HEK293T (cell line): ENCODE data around the gene ODF2L.

Experiments
- CTCF ChIA-PET: fragments of 350-600 bp; formaldehyde crosslinking; extraction: SDS; loops from one replicate; lab custom pipeline; 2021; ENCODE audit warnings: antibody characterized with exemption, inconsistent platforms; lab: Yijun Ruan, JAX
- POLR2A ChIA-PET: fragments of 350-600 bp; formaldehyde crosslinking; extraction: SDS; loops from one replicate; lab custom pipeline; 2020; ENCODE audit warnings: antibody characterized with exemption, inconsistent platforms; lab: Yijun Ruan, JAX
- DNase-seq: peaks from one replicate; pipeline ENCODE4 v3.0.0; 2012; ENCODE audit warnings: mixed read lengths; ENCODE audit errors: extremely low spot score
- ARNT ChIP-seq: fragments of 450-650 bp; IDR thresholded peaks from 2 replicates; pipeline ENCODE4 v1.6.1; 2017; ENCODE audit warnings: mild to moderate bottlenecking
- BHLHE40 ChIP-seq: fragments of 450-650 bp; IDR thresholded peaks from 2 replicates; pipeline ENCODE4 v1.6.1; 2016; ENCODE audit warnings: mild to moderate bottlenecking, moderate library complexity, borderline replicate concordance
- CTBP1 ChIP-seq: fragments of 450-650 bp; IDR thresholded peaks from 2 replicates; pipeline ENCODE4 v1.6.1; 2016; ENCODE audit warnings: borderline replicate concordance
- ELF4 ChIP-seq: fragments of 450-650 bp; IDR thresholded peaks from 2 replicates; pipeline ENCODE4 v1.6.1; 2017; ENCODE audit warnings: antibody characterized with exemption
- FOXA1 ChIP-seq: fragments of 450-650 bp; IDR thresholded peaks from 2 replicates; pipeline ENCODE4 v1.6.1; 2016; ENCODE audit warnings: mild to moderate bottlenecking
- FOXK2 ChIP-seq: fragments of 450-650 bp; IDR thresholded peaks from 2 replicates; pipeline ENCODE4 v1.6.1; 2016; ENCODE audit warnings: mild to moderate bottlenecking
- FOXM1 ChIP-seq: fragments of 450-650 bp; IDR thresholded peaks from 2 replicates; pipeline ENCODE4 v1.6.1; 2017; ENCODE audit warnings: mild to moderate bottlenecking, borderline replicate concordance
- HDGF ChIP-seq: fragments of 450-650 bp; IDR thresholded peaks from 2 replicates; pipeline ENCODE4 v1.6.1; 2017; ENCODE audit warnings: antibody characterized with exemption, borderline replicate concordance
- L3MBTL2 ChIP-seq: fragments of 450-650 bp; conservative IDR thresholded peaks from 2 replicates; pipeline ENCODE4 v1.6.1; 2016; ENCODE audit warnings: mild to moderate bottlenecking
- LEF1 ChIP-seq: fragments of 450-650 bp; IDR thresholded peaks from 2 replicates; pipeline ENCODE4 v1.6.1; 2017; ENCODE audit warnings: mild to moderate bottlenecking, borderline replicate concordance
- NFRKB ChIP-seq: fragments of 450-650 bp; IDR thresholded peaks from 2 replicates; pipeline ENCODE4 v1.6.1; 2016; ENCODE audit warnings: mild to moderate bottlenecking, moderate library complexity
- SP1 ChIP-seq: fragments of 450-650 bp; IDR thresholded peaks from 2 replicates; pipeline ENCODE4 v1.6.1; 2017
- SUZ12 ChIP-seq: fragments of 450-650 bp; IDR thresholded peaks from 2 replicates; pipeline ENCODE4 v1.6.1; 2016; ENCODE audit warnings: mild to moderate bottlenecking
- TARDBP ChIP-seq: fragments of 450-650 bp; IDR thresholded peaks from 2 replicates; pipeline ENCODE4 v1.6.1; 2016
- ZNF384 ChIP-seq: fragments of 450-650 bp; IDR thresholded peaks from 2 replicates; pipeline ENCODE4 v1.6.1; 2016
- TF ChIP-seq, protein P1 (sequence below): fragments of 450-650 bp; IDR thresholded peaks from 2 replicates; pipeline ENCODE4 v1.6.1; 2016

Gene ODF2L

DNA sequence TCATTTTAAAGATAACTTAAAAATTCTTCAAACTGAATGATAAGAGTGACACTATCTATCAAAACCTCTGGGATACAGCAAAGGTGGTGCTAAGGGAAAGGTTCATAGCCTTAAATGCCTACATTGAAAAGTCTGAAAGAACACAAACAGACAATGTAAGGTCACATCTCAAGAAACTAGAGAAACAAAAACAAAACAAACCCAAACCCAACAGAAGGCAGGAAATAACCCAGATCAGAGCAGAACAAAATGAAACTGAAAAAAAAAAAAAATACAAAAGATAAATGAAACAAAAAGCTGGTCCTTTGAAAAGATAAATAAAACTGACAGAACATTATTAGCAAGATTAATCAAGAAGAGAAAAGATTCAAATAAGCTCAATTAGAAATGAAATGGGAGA is 6.8 kb downstream of the ODF2L start:
- CTCF ChIA-PET: interaction anchor here (0.6 kb wide), 1 partner anchor 316 kb away, joined by 3 read pairs; no protein-coding TSS in a partner anchor
- POLR2A ChIA-PET: no interaction called here
- DNase-seq: no peak
- no peak for TF ChIP-seq HDGF
- TF ChIP-seq SUZ12: no peak
- TF ChIP-seq ARNT: no peak
- TF ChIP-seq L3MBTL2: no peak
- no peak for TF ChIP-seq ELF4
- TF ChIP-seq FOXA1: no peak
- no peak for TF ChIP-seq ZNF384
- no peak for TF ChIP-seq TARDBP
- TF ChIP-seq NFRKB: no peak
- no peak for TF ChIP-seq FOXK2
- TF ChIP-seq FOXM1: no peak
- TF ChIP-seq, protein P1, sequence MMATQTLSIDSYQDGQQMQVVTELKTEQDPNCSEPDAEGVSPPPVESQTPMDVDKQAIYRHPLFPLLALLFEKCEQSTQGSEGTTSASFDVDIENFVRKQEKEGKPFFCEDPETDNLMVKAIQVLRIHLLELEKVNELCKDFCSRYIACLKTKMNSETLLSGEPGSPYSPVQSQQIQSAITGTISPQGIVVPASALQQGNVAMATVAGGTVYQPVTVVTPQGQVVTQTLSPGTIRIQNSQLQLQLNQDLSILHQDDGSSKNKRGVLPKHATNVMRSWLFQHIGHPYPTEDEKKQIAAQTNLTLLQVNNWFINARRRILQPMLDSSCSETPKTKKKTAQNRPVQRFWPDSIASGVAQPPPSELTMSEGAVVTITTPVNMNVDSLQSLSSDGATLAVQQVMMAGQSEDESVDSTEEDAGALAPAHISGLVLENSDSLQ: no peak
- TF ChIP-seq LEF1: no peak
- TF ChIP-seq SP1: no peak
- TF ChIP-seq BHLHE40: no peak
- no peak for TF ChIP-seq CTBP1

DNA sequence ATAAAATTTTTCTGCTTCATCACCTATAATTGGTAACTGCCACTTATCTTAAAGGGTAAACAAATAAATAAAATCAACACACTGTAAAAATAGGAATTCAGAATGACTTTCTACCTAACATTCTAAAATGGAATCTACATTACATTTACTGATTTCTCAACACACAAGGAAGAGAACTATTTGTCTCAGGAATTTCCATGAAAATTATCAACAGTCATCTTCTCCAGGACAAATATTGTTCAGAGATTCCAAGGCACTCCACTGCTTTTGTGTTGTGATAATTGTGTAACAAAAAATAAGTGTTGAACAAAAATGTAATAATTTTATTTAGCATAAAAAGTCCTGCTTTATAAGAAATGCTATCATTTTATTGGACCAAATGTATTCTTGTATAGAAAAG is 7.3 kb downstream of the ODF2L start:
- ChIA-PET POLR2A (interaction anchor here (0.6 kb wide), 1 partner anchor 7 kb away, joined by 3 read pairs; the partner anchor contains the start of gene ODF2L), CTCF (no interaction called here)
- TF ChIP-seq SUZ12: no peak
- TF ChIP-seq LEF1: no peak
- TF ChIP-seq ELF4: no peak
- TF ChIP-seq NFRKB: no peak
- no peak for TF ChIP-seq HDGF
- no peak for TF ChIP-seq FOXM1
- TF ChIP-seq SP1: no peak
- no peak for TF ChIP-seq FOXA1
- no peak for TF ChIP-seq FOXK2
- no peak for TF ChIP-seq TARDBP
- TF ChIP-seq ARNT: no peak
- TF ChIP-seq CTBP1: no peak
- TF ChIP-seq, protein P1: no peak
- TF ChIP-seq L3MBTL2: no peak
- TF ChIP-seq ZNF384: no peak
- no peak for TF ChIP-seq BHLHE40
- DNase-seq: no peak

DNA sequence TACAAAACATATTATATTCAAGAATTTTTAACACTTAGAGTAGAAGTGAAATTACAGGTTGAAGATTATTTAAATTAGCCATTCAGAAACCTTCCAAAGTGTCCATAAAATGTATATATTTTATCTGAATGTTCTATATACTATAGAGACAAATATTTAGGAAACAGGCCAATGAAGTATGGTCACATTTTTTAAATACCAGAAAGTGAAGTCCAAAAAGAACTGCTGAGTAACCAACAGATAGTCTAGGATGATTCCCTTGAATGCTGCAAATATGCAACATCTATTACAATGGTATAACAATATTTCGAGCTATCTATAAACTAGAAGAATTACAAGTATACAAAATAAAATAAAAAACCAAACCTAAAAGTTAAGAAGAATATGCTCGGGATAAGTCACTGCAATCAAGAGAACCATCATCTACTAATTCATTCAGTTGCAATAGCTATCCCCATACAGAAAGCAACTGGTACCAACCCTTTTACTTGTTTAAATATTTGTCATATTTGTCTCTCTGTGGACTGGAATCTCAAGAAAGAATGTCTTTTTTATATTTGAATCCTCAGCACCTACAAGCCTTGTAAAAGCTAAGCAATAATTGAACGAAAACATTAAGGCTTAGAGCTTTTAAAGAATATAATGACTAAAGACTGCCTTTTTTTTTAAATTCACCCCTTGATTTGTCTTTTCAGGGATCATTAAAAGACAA is 8.1 kb downstream of the ODF2L start:
- ChIA-PET CTCF (interaction anchor here (0.7 kb wide), 1 partner anchor 121 kb away, joined by 3 read pairs; no protein-coding TSS in a partner anchor), POLR2A (interaction anchor here (0.6 kb wide), 1 partner anchor 8 kb away, joined by 3 read pairs; the partner anchor contains the start of gene ODF2L)

DNA sequence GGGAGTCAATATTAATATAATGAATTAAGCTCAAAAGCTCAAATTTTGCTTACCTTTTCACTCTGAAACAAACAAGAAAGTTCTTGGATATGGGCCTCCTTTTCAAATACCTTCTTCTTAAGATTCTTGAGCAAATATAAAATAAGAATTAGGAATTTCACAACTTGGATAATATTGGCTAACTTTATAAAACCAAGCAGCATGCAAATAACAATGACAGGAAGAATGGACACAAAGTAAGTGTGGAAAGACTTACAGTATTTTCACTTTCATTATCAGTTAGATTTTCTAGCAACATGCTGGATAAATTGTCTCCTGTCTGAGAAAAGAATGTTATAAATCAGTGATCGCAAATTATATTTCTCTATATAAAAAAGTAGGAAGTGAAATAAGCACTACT is 13.2 kb downstream of the ODF2L start:
- POLR2A ChIA-PET: interaction anchor here (1.5 kb wide), 1 partner anchor 13 kb away, joined by 5 read pairs; the partner anchor contains the start of gene ODF2L

More for the DNA sequence above, 8.1 kb downstream of the ODF2L start:
- DNase-seq: no peak
- TF ChIP-seq FOXM1 (no peak), CTBP1 (no peak), TARDBP (no peak), ZNF384 (no peak), FOXK2 (no peak), LEF1 (no peak), SUZ12 (no peak), ARNT (no peak), NFRKB (no peak), L3MBTL2 (no peak), BHLHE40 (no peak), SP1 (no peak)

DNA sequence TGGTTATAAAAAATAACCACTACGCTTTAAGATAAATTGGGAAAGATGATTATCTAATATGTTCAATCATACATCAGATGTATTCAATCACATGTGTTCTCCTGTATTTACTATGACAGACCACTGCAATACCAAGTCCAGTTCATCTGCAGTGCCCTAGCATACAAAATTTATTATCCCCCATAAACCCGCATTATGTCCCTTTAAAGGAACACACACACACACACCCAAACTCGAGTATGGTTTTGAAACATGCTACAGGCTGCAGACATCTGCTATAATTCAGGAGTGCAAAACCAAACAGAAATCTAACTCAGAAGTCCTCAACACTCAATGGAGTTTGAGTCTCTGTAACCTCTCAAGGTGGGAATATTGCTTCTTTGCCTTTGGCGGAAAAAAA is 14.9 kb downstream of the ODF2L start:
- POLR2A ChIA-PET: no interaction called here
- no peak for DNase-seq
- TF ChIP-seq ARNT (no peak), CTBP1 (no peak), L3MBTL2 (no peak), SUZ12 (no peak), FOXM1 (no peak), FOXA1 (no peak), BHLHE40 (no peak)
- TF ChIP-seq, protein P1: no peak
- CTCF ChIA-PET: no interaction called here

More for the DNA sequence above, 13.2 kb downstream of the ODF2L start:
- no peak for DNase-seq
- CTCF ChIA-PET: no interaction called here
- no peak for TF ChIP-seq FOXK2
- TF ChIP-seq, protein P1: no peak
- TF ChIP-seq ZNF384: no peak
- TF ChIP-seq BHLHE40: no peak
- no peak for TF ChIP-seq ELF4
- no peak for TF ChIP-seq FOXM1
- TF ChIP-seq NFRKB: no peak
